SK-N-SH (cell line): ENCODE results near the gene LSM4. TPM values are rescaled to one million over a fixed set of nuclear protein-coding genes. Genes with fewer than 3 reads are reported as not detected.

ENCODE experiments used
- CTCF ChIA-PET: fragments of 300-600, 350-600 bp; formaldehyde crosslinking; extraction: SDS; loops from one replicate; lab custom pipeline; 2021; lab: Yijun Ruan, JAX
- POLR2A ChIA-PET: fragments of 350-600 bp; sonication (Branson Sonifier 250); formaldehyde crosslinking; extraction: SDS; loops from one replicate; lab custom pipeline; 2020; ENCODE audit warnings: antibody characterized with exemption, inconsistent platforms; lab: Yijun Ruan, JAX
- DNase-seq: peaks from one replicate; pipeline ENCODE4 v3.0.0; 2012
- H2AFZ ChIP-seq: fragments of 200-600 bp; sonication (generic); 2 replicates; pipeline ENCODE4 v1.8.1; 2016; ENCODE audit warnings: antibody characterized with exemption, mild to moderate bottlenecking, low read depth
- H3F3A ChIP-seq: fragments of 200-600 bp; sonication (generic); replicated peaks from 2 replicates; pipeline ENCODE3; 2016; ENCODE audit warnings: antibody characterized with exemption, mild to moderate bottlenecking; ENCODE audit not compliant: insufficient read depth
- H3K27ac ChIP-seq, 2 experiments: fragments of 200-500 bp in 1 of 2; fragments of 200-600 bp in 1 of 2; sonication (Bioruptor generic) in 1 of 2; sonication (generic), shearing (Covaris generic) in 1 of 2; 2 replicates each; pipeline versions ENCODE4 v1.5.1 to v1.6.1; 2014 to 2016; ENCODE audit warnings: low read depth in 2 of 2, inconsistent platforms in 1 of 2, low read length in 1 of 2, mild to moderate bottlenecking in 1 of 2, mixed read lengths in 1 of 2
- H3K27me3 ChIP-seq: fragments of 200-600 bp; sonication (generic), shearing (Covaris generic); 2 replicates; pipeline ENCODE4 v1.6.1; 2016; ENCODE audit warnings: mixed run types; ENCODE audit not compliant: insufficient read depth
- H3K36me3 ChIP-seq, 2 experiments: fragments of 200-500 bp in 1 of 2; fragments of 200-600 bp in 1 of 2; sonication (Bioruptor generic) in 1 of 2; sonication (generic) in 1 of 2; replicated peaks in 1 of 2; 2 replicates each; pipeline versions ENCODE3 to v1.5.1; 2014 to 2016; ENCODE audit warnings: low read length in 1 of 2, mild to moderate bottlenecking in 1 of 2; ENCODE audit not compliant: insufficient read depth in 2 of 2, control insufficient read depth in 1 of 2
- H3K4me1 ChIP-seq, 2 experiments: fragments of 200-500 bp in 1 of 2; fragments of 200-600 bp in 1 of 2; sonication (Bioruptor generic) in 1 of 2; sonication (generic), shearing (Covaris generic) in 1 of 2; 2 replicates each; pipeline versions ENCODE4 v1.5.1 to v1.6.1; 2014 to 2016; ENCODE audit warnings: low read depth in 1 of 2, low read length in 1 of 2, mixed run types in 1 of 2; ENCODE audit not compliant: insufficient read depth in 2 of 2, control insufficient read depth in 1 of 2
- H3K4me2 ChIP-seq: fragments of 200-600 bp; sonication (generic), shearing (Covaris generic); 2 replicates; pipeline ENCODE4 v1.6.1; 2017; ENCODE audit warnings: mixed run types
- H3K4me3 ChIP-seq, 2 experiments: fragments of 200-500 bp in 1 of 2; fragments of 200-600 bp in 1 of 2; sonication (Bioruptor generic) in 1 of 2; sonication (generic), shearing (Covaris generic) in 1 of 2; 2 replicates each; pipeline versions ENCODE4 v1.5.1 to v1.8.1; 2014 to 2016; ENCODE audit warnings: low read depth in 2 of 2, inconsistent platforms in 1 of 2, low read length in 1 of 2, mild to moderate bottlenecking in 1 of 2, mixed read lengths in 1 of 2, moderate library complexity in 1 of 2
- H3K79me2 ChIP-seq: fragments of 200-600 bp; sonication (generic); 2 replicates; pipeline ENCODE4 v1.8.1; 2017; ENCODE audit warnings: mild to moderate bottlenecking; ENCODE audit not compliant: insufficient read depth
- H3K9ac ChIP-seq: fragments of 200-600 bp; sonication (generic); 2 replicates; pipeline ENCODE4 v1.6.1; 2017; ENCODE audit warnings: mixed run types
- H3K9me2 ChIP-seq: fragments of 200-600 bp; sonication (generic); 2 replicates; pipeline ENCODE4 v1.6.1; 2017; ENCODE audit warnings: mixed run types
- H3K9me3 ChIP-seq: fragments of 200-600 bp; sonication (generic); 2 replicates; pipeline ENCODE4 v1.6.1; 2017; ENCODE audit warnings: mixed run types, mild to moderate bottlenecking, moderate library complexity
- H4K20me1 ChIP-seq: fragments of 200-600 bp; sonication (generic); 2 replicates; pipeline ENCODE4 v1.6.1; 2017; ENCODE audit warnings: mild to moderate bottlenecking, mixed run types; ENCODE audit not compliant: insufficient read depth
- CHD2 ChIP-seq: fragments of 150-350 bp; IDR thresholded peaks from 2 replicates; pipeline ENCODE4 v1.6.1; 2018; ENCODE audit warnings: low read length; ENCODE audit not compliant: partially characterized antibody
- EP300 ChIP-seq, 2 experiments: IDR thresholded peaks; 2 replicates each; pipeline versions ENCODE4 v1.4.0 to v1.6.1; 2012; ENCODE audit warnings: borderline replicate concordance in 1 of 2, low read depth in 1 of 2, low read length in 1 of 2
- EZH2phosphoT487 ChIP-seq: fragments of 200-600 bp; sonication (generic); IDR thresholded peaks from 2 replicates; pipeline ENCODE4 v1.6.1; 2017; ENCODE audit warnings: low read depth, mixed run types, mild to moderate bottlenecking, antibody characterized with exemption, moderate library complexity, borderline replicate concordance
- FOSL2 ChIP-seq: IDR thresholded peaks from 2 replicates; pipeline ENCODE4 v1.4.0; 2012; ENCODE audit warnings: low read depth, mild to moderate bottlenecking, moderate library complexity, borderline replicate concordance
- FOXM1 ChIP-seq: IDR thresholded peaks from 2 replicates; pipeline ENCODE4 v1.4.0; 2012; ENCODE audit warnings: low read depth, mild to moderate bottlenecking
- MXI1 ChIP-seq: IDR thresholded peaks from 2 replicates; pipeline ENCODE4 v1.6.1; 2012; ENCODE audit warnings: mild to moderate bottlenecking, low read depth, low read length, improper control_type of control experiment
- NRF1 ChIP-seq: IDR thresholded peaks from 2 replicates; pipeline ENCODE4 v1.6.1; 2012; ENCODE audit warnings: low read depth, mild to moderate bottlenecking, low read length
- POLR2AphosphoS5 ChIP-seq: IDR thresholded peaks from 2 replicates; pipeline ENCODE4 v1.6.1; 2012; ENCODE audit warnings: low read depth, low read length
- RFX5 ChIP-seq: IDR thresholded peaks from 2 replicates; pipeline ENCODE4 v1.6.1; 2012; ENCODE audit warnings: mild to moderate bottlenecking, improper control_type of control experiment, low read length
- RXRA ChIP-seq: IDR thresholded peaks from 2 replicates; pipeline ENCODE4 v1.4.0; 2012; ENCODE audit warnings: low read depth, mild to moderate bottlenecking, borderline replicate concordance
- SMC3 ChIP-seq: IDR thresholded peaks from 2 replicates; pipeline ENCODE4 v1.6.1; 2012; ENCODE audit warnings: low read depth, low read length, improper control_type of control experiment
- TCF12 ChIP-seq: IDR thresholded peaks from 2 replicates; pipeline ENCODE4 v1.4.0; 2012
- TEAD4 ChIP-seq: IDR thresholded peaks from 2 replicates; pipeline ENCODE4 v1.4.0; 2012; ENCODE audit warnings: mild to moderate bottlenecking, borderline replicate concordance; ENCODE audit not compliant: insufficient read depth
- YY1 ChIP-seq: IDR thresholded peaks from 2 replicates; pipeline ENCODE4 v1.4.0; 2012; ENCODE audit warnings: low read depth, mild to moderate bottlenecking
- WGBS: methylation state at CpG from one replicate; pipeline ENCODE4 v1.1.6; 2017; ENCODE audit warnings: low lambda C conversion rate; 5-methylcytosine and 5-hydroxymethylcytosine counted together
- polyA plus RNA-seq, 3 experiments: library from polyadenylated mRNA; depleted of rRNA; stranded (reverse); fragments of >200 nt; gene quantifications; 2 replicates each; pipeline ENCODE4 v1.2.3, GENCODE V29; 2012
- TF ChIP-seq, protein P1 (sequence below): fragments of 150-350 bp; IDR thresholded peaks from 2 replicates; pipeline ENCODE4 v1.6.1; 2016; ENCODE audit warnings: mild to moderate bottlenecking, low read depth, low read length
- TF ChIP-seq, protein P2 (sequence below): IDR thresholded peaks from 2 replicates; pipeline ENCODE4; 2012
- TF ChIP-seq, protein P3 (sequence below): IDR thresholded peaks from 2 replicates; pipeline ENCODE4 v1.4.0; 2012; ENCODE audit warnings: low read depth, borderline replicate concordance
- TF ChIP-seq, protein P4 (sequence below): IDR thresholded peaks from 2 replicates; pipeline ENCODE4 v1.4.0; 2012; ENCODE audit warnings: low read depth

The LSM4 gene
- polyA plus RNA-seq, 1 of the 3 experiments (the other 2 are of a cell fraction) = 277 TPM

DNA sequence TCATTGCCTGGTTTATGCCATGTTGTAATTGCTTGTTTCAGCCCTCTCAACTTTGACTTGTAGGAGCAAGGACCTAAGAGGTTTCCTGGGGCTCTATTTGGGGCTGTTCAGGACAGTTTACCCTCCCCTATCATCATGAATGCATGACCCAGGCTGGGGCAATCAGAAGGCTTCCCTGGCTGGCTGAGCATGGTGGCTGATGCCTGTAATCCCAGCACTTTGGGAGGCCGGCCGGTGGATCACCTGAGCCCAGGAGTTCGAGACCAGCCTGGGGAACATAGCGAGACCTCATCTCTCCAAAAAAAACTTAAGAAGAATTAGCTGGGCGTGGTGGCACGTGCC, 6.1 kb upstream of the LSM4 start:
- H3K4me3 ChIP-seq = peak overlapping the region; percentile 39 to 52
- H4K20me1 ChIP-seq = no peaks in the 10 kb centered on the region
- H3K79me2 ChIP-seq = no peaks in the 10 kb centered on the region
- peaks cover 5 to 11% of the 10 kb centered on the region in 2 experiments; a peak in 2 of 4 replicates for H3K4me1 ChIP-seq
- ChIA-PET POLR2A (interaction anchor here (0.6 to 1.6 kb wide), 7 partner anchors 11 to 1069 kb away, joined by 3 to 34 read pairs (median 4); partner anchors contain the start of gene JUND), CTCF (interaction anchor here (0.9 to 7.7 kb wide), 17 partner anchors 10 to 216 kb away, joined by 3 to 216 read pairs (median 8); partner anchors contain the start of genes IQCN and JUND)
- no peak for DNase-seq
- no peaks in the 10 kb centered on the region for H3K9me2 ChIP-seq
- peak overlapping the region; percentile 74 for H3K4me2 ChIP-seq
- H3K36me3 ChIP-seq = no peaks in the 10 kb centered on the region
- TF ChIP-seq TEAD4 (no peak), FOXM1 (no peak), TCF12 (no peak), NRF1 (no peak), EZH2phosphoT487 (no peak), FOSL2 (no peak), RFX5 (no peak), CHD2 (no peak), YY1 (no peak), RXRA (no peak), SMC3 (no peak), MXI1 (no peak), EP300 (IDR thresholded peaks at IDR 0.05; ENCODE audit: borderline replicate concordance in 1 of 2, low read depth in 1 of 2, low read length in 1 of 2) (no peak), POLR2AphosphoS5 (no peak)
- TF ChIP-seq, protein P1, sequence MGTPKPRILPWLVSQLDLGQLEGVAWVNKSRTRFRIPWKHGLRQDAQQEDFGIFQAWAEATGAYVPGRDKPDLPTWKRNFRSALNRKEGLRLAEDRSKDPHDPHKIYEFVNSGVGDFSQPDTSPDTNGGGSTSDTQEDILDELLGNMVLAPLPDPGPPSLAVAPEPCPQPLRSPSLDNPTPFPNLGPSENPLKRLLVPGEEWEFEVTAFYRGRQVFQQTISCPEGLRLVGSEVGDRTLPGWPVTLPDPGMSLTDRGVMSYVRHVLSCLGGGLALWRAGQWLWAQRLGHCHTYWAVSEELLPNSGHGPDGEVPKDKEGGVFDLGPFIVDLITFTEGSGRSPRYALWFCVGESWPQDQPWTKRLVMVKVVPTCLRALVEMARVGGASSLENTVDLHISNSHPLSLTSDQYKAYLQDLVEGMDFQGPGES = no peak
- TF ChIP-seq, protein P2, sequence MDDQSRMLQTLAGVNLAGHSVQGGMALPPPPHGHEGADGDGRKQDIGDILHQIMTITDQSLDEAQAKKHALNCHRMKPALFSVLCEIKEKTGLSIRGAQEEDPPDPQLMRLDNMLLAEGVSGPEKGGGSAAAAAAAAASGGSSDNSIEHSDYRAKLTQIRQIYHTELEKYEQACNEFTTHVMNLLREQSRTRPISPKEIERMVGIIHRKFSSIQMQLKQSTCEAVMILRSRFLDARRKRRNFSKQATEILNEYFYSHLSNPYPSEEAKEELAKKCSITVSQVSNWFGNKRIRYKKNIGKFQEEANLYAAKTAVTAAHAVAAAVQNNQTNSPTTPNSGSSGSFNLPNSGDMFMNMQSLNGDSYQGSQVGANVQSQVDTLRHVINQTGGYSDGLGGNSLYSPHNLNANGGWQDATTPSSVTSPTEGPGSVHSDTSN = no peak
- TF ChIP-seq, protein P3, sequence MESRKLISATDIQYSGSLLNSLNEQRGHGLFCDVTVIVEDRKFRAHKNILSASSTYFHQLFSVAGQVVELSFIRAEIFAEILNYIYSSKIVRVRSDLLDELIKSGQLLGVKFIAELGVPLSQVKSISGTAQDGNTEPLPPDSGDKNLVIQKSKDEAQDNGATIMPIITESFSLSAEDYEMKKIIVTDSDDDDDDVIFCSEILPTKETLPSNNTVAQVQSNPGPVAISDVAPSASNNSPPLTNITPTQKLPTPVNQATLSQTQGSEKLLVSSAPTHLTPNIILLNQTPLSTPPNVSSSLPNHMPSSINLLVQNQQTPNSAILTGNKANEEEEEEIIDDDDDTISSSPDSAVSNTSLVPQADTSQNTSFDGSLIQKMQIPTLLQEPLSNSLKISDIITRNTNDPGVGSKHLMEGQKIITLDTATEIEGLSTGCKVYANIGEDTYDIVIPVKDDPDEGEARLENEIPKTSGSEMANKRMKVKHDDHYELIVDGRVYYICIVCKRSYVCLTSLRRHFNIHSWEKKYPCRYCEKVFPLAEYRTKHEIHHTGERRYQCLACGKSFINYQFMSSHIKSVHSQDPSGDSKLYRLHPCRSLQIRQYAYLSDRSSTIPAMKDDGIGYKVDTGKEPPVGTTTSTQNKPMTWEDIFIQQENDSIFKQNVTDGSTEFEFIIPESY = no peak
- TF ChIP-seq, protein P4, sequence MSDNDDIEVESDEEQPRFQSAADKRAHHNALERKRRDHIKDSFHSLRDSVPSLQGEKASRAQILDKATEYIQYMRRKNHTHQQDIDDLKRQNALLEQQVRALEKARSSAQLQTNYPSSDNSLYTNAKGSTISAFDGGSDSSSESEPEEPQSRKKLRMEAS = no peak
- H3K27ac ChIP-seq = peak overlapping the region; percentile 63 to 84
- no peaks in the 10 kb centered on the region for H3K9me3 ChIP-seq
- peaks cover 6% of the 10 kb centered on the region for H3F3A ChIP-seq
- H3K27me3 ChIP-seq = no peaks in the 10 kb centered on the region
- 88% methylated on average over 6 of the region's 6 CpGs for WGBS
- peak overlapping the region; percentile 58 for H3K9ac ChIP-seq
- H2AFZ ChIP-seq = peak overlapping the region; percentile 83
